Breast epithelium (tissue), 4 donors: ENCODE data around the gene HADHB. TPM values are rescaled to one million over a fixed set of nuclear protein-coding genes. Genes with fewer than 3 reads are reported as not detected.

ENCODE experiments used
- DNase-seq, 2 donors: peaks; one replicate each; pipeline ENCODE4 v3.0.0-alpha.2; 2019; ENCODE audit warnings: low spot score in 2 of 2
- H3K27ac ChIP-seq, 2 donors: fragments of 200-600 bp; sonication (generic) in 1 of 2; one replicate each; pipeline ENCODE4 v1.5.1; 2016 to 2019; ENCODE audit warnings: mild to moderate bottlenecking in 1 of 2
- H3K27me3 ChIP-seq, 2 donors: fragments of 200-600 bp; sonication (generic) in 1 of 2; one replicate each; pipeline versions ENCODE4 v1.5.1 to v1.6.0; 2017 to 2019; ENCODE audit warnings: control low read depth in 1 of 2, mild to moderate bottlenecking in 1 of 2
- H3K36me3 ChIP-seq: fragments of 200-600 bp; one replicate; pipeline ENCODE4 v1.5.1; 2019
- H3K4me1 ChIP-seq, 2 donors: fragments of 200-600 bp; sonication (generic); one replicate each; pipeline ENCODE4 v1.5.1; 2016 to 2019; ENCODE audit warnings: control low read depth in 1 of 2
- H3K4me3 ChIP-seq, 3 donors: fragments of 200-600 bp; sonication (generic); 1 replicate in 2 of 3; 2 replicates in 1 of 3; pipeline ENCODE4 v1.5.1; 2016 to 2019; ENCODE audit warnings: mild to moderate bottlenecking in 3 of 3, moderate library complexity in 2 of 3
- H3K9me3 ChIP-seq, 2 donors: fragments of 200-600 bp; sonication (generic) in 1 of 2; one replicate each; pipeline ENCODE4 v1.5.1; 2016 to 2019; ENCODE audit warnings: control low read depth in 1 of 2
- POLR2A ChIP-seq: fragments of 450-650 bp; IDR thresholded peaks from one replicate; pipeline ENCODE4 v1.6.1; 2016; ENCODE audit warnings: antibody characterized with exemption, mild to moderate bottlenecking, moderate library complexity
- POLR2AphosphoS5 ChIP-seq, 3 donors: sonication (generic); formaldehyde crosslinking; IDR thresholded peaks; one replicate each; pipeline ENCODE4 v1.6.1; 2017; ENCODE audit warnings: antibody characterized with exemption in 3 of 3
- intact Hi-C: fragments of 100-400 bp; cut with DNase I; formaldehyde crosslinking; loops from one replicate; pipeline ENCODE4 v1.15.1; 2023; ENCODE audit warnings: low total_unique reads
- total RNA-seq, 3 donors: library from RNA; depleted of rRNA; stranded (reverse); fragments of >200 nt; gene quantifications; one replicate each; pipeline ENCODE4 v1.1.0, GENCODE V29; 2016
- TF ChIP-seq, protein P1 (sequence below), 3 donors: fragments of 450-650 bp; IDR thresholded peaks; one replicate each; pipeline ENCODE4 v1.5.1; 2016 to 2017; ENCODE audit warnings: antibody characterized with exemption in 3 of 3, mild to moderate bottlenecking in 3 of 3, moderate library complexity in 3 of 3

Gene HADHB
- total RNA-seq, 3 donors from 2014 or later = 139 to 157 (median 147) TPM

- TF ChIP-seq POLR2AphosphoS5 (IDR thresholded peaks at IDR 0.05) (no peak), POLR2A (no peak)
- TF ChIP-seq, protein P1, sequence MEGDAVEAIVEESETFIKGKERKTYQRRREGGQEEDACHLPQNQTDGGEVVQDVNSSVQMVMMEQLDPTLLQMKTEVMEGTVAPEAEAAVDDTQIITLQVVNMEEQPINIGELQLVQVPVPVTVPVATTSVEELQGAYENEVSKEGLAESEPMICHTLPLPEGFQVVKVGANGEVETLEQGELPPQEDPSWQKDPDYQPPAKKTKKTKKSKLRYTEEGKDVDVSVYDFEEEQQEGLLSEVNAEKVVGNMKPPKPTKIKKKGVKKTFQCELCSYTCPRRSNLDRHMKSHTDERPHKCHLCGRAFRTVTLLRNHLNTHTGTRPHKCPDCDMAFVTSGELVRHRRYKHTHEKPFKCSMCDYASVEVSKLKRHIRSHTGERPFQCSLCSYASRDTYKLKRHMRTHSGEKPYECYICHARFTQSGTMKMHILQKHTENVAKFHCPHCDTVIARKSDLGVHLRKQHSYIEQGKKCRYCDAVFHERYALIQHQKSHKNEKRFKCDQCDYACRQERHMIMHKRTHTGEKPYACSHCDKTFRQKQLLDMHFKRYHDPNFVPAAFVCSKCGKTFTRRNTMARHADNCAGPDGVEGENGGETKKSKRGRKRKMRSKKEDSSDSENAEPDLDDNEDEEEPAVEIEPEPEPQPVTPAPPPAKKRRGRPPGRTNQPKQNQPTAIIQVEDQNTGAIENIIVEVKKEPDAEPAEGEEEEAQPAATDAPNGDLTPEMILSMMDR (IDR thresholded peaks at IDR 0.05) = no peak
- DNase-seq = no peak
- no peaks in the 10 kb centered on the region for H3K27me3 ChIP-seq
- H3K27ac ChIP-seq = peak overlapping the region; percentile 37 to 41
- H3K4me1 ChIP-seq = peaks cover 0 to 17% of the 10 kb centered on the region in 2 donors
- H3K36me3 ChIP-seq = no peaks in the 10 kb centered on the region
- H3K4me3 ChIP-seq = no peak overlapping the region
- H3K9me3 ChIP-seq = no peaks in the 10 kb centered on the region
- intact Hi-C loops = no loop called here
These were observed 25.6 kb downstream of the HADHB start for GRCh38 chr2:26270373-26270772.

GRCh38 chr2:26273501-26273900, 28.8 kb downstream of the HADHB start:
- no peak for TF ChIP-seq POLR2AphosphoS5 (IDR thresholded peaks at IDR 0.05)
- no peak for TF ChIP-seq POLR2A
- TF ChIP-seq, protein P1 (IDR thresholded peaks at IDR 0.05) = no peak
- no peaks in the 10 kb centered on the region for H3K36me3 ChIP-seq
- no peaks in the 10 kb centered on the region for H3K27me3 ChIP-seq
- no peaks in the 10 kb centered on the region for H3K9me3 ChIP-seq
- H3K27ac ChIP-seq = peak overlapping the region; percentile 84 to 86
- peaks cover 0 to 18% of the 10 kb centered on the region in 2 donors for H3K4me1 ChIP-seq
- DNase-seq = no peak
- intact Hi-C loops = no loop called here
- H3K4me3 ChIP-seq = no peak overlapping the region

- Histone ChIP-seq H3K9me3 (no peaks in the 10 kb centered on the region), H3K27me3 (no peaks in the 10 kb centered on the region), H3K27ac (peak overlapping the region; percentile 84 to 86), H3K4me1 (peaks cover 0 to 18% of the 10 kb centered on the region in 2 donors), H3K36me3 (no peaks in the 10 kb centered on the region), H3K4me3 (peak overlapping the region in 1 of 3 donors; percentile 21)
- DNase-seq = peak; percentile 53 to 89
- intact Hi-C loops = no loop called here
- TF ChIP-seq POLR2A (no peak), POLR2AphosphoS5 (IDR thresholded peaks at IDR 0.05) (peak; percentile 69 to 99 (median 94))
- TF ChIP-seq, protein P1 (IDR thresholded peaks at IDR 0.05) = no peak
These were observed 29.4 kb downstream of the HADHB start for GRCh38 chr2:26274058-26274613.

GRCh38 chr2:26276484-26277227, 31.9 kb downstream of the HADHB start:
- intact Hi-C loops = no loop called here
- Histone ChIP-seq H3K27ac (peak overlapping the region; percentile 57 to 84), H3K4me3 (no peak overlapping the region), H3K36me3 (peaks cover 4% of the 10 kb centered on the region), H3K4me1 (peaks cover 0 to 18% of the 10 kb centered on the region in 2 donors), H3K9me3 (no peaks in the 10 kb centered on the region), H3K27me3 (no peaks in the 10 kb centered on the region)
- DNase-seq = no peak
- TF ChIP-seq, protein P1 (IDR thresholded peaks at IDR 0.05) = no peak
- TF ChIP-seq POLR2AphosphoS5 (IDR thresholded peaks at IDR 0.05) (no peak), POLR2A (no peak)

GRCh38 chr2:26279886-26280285, 35.1 kb downstream of the HADHB start:
- Histone ChIP-seq H3K4me3 (no peak overlapping the region), H3K27me3 (no peaks in the 10 kb centered on the region), H3K9me3 (no peaks in the 10 kb centered on the region), H3K4me1 (peaks cover 0 to 6% of the 10 kb centered on the region in 2 donors), H3K27ac (no peak overlapping the region), H3K36me3 (peaks cover 5% of the 10 kb centered on the region)
- no peak for DNase-seq
- intact Hi-C loops = no loop called here
- TF ChIP-seq POLR2A (no peak), POLR2AphosphoS5 (IDR thresholded peaks at IDR 0.05) (no peak)
- TF ChIP-seq, protein P1 (IDR thresholded peaks at IDR 0.05) = no peak
